ENCODE results near the gene KRT79.

GRCh38 chr12:52808573-52809160, 25.4 kb downstream of the KRT79 start:
- no peak for TF ChIP-seq CTCF (IDR thresholded peaks at IDR 0.05)
- TF ChIP-seq RXRA (IDR thresholded peaks at IDR 0.05; ENCODE audit: borderline replicate concordance, low read depth) = no peak
- TF ChIP-seq MXI1 (IDR thresholded peaks at IDR 0.05; ENCODE audit: low read depth, low read length) = no peak
- no peak for TF ChIP-seq MAX (IDR thresholded peaks at IDR 0.05; ENCODE audit: low read depth)
- TF ChIP-seq FOSL2 (IDR thresholded peaks at IDR 0.05; ENCODE audit: borderline replicate concordance, low read depth) = no peak
- TF ChIP-seq NFIC (IDR thresholded peaks at IDR 0.05; ENCODE audit: borderline replicate concordance) = no peak
- no peak for TF ChIP-seq SMC3 (IDR thresholded peaks at IDR 0.05; ENCODE audit: low read depth, low read length)
- TF ChIP-seq EP300 (IDR thresholded peaks at IDR 0.05; ENCODE audit: borderline replicate concordance in 1 of 2, low read depth in 1 of 2, low read length in 1 of 2) = no peak
- no peak for TF ChIP-seq REST (IDR thresholded peaks at IDR 0.05; ENCODE audit: low read depth, low read length)
- TF ChIP-seq POLR2AphosphoS5 (IDR thresholded peaks at IDR 0.05; ENCODE audit: low read depth, low read length) = no peak
- TF ChIP-seq FOXM1 (IDR thresholded peaks at IDR 0.05; ENCODE audit: low read depth) = no peak
- no peak for TF ChIP-seq PBX3 (IDR thresholded peaks at IDR 0.05)

Data from SK-N-SH (cell line).